ENCODE data around the gene EFCAB9. TPM values are rescaled to one million over a fixed set of nuclear protein-coding genes. Genes with fewer than 3 reads are reported as not detected.

EFCAB9 gene
- total RNA-seq, 1 donor from 2014 or later, result not detected

DNA sequence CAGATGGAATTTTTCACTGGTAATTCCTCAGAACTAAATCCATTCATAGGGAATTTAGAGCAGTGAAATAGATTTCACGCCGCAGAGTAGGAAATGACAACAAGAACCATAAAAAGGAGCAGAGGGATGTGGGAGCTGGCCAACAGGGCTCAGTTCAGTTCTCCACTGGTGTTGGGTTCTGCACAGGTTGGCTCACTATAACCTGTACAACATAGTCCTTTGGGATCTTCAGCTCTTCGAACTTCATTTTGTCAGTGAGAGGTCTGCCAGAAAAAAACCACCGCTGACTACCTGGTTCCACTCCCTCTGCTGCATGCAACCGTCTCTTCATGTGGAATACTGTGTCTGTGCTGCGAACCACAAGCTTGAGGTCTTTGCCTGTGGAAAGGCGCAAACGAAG, 17.7 kb downstream of the EFCAB9 start:
- DNase-seq (ENCODE audit: low read depth), result no peak
- FAIRE-seq, result no peak
- no peaks in the 10 kb centered on the region for H3K27me3 ChIP-seq (ENCODE audit: control insufficient read depth, insufficient read depth, low read length)
- TF ChIP-seq, protein P1, sequence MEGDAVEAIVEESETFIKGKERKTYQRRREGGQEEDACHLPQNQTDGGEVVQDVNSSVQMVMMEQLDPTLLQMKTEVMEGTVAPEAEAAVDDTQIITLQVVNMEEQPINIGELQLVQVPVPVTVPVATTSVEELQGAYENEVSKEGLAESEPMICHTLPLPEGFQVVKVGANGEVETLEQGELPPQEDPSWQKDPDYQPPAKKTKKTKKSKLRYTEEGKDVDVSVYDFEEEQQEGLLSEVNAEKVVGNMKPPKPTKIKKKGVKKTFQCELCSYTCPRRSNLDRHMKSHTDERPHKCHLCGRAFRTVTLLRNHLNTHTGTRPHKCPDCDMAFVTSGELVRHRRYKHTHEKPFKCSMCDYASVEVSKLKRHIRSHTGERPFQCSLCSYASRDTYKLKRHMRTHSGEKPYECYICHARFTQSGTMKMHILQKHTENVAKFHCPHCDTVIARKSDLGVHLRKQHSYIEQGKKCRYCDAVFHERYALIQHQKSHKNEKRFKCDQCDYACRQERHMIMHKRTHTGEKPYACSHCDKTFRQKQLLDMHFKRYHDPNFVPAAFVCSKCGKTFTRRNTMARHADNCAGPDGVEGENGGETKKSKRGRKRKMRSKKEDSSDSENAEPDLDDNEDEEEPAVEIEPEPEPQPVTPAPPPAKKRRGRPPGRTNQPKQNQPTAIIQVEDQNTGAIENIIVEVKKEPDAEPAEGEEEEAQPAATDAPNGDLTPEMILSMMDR (IDR thresholded peaks at IDR 0.05; ENCODE audit: insufficient read depth, low read length, severe bottlenecking), result no peak
- no peak overlapping the region for H3K4me3 ChIP-seq (ENCODE audit: low read depth, low read length)
- peaks cover 1% of the 10 kb centered on the region for H3K36me3 ChIP-seq (ENCODE audit: control insufficient read depth, insufficient read depth, low read length)

DNA sequence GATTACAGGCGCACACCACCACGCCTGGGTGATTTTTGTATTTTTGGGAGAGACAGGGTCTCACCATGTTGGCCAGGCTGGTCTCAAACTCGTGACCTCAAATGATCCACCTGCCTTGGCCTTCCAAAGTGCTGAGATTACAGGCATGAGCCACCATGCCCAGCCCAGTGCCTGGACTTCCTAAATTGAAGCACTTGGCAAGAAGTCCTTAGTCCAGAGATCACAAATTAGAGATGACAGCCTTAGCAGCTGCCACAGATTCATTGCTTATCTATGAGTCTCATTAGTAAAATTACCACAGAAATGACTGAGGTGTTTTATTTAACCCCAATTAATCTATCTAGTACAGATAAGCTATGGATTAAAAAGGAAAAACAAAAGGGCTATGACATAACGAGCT, 19.2 kb downstream of the EFCAB9 start:
- Histone ChIP-seq H3K27me3 (ENCODE audit: control insufficient read depth, insufficient read depth, low read length) (no peaks in the 10 kb centered on the region), H3K4me3 (ENCODE audit: low read depth, low read length) (no peak overlapping the region), H3K36me3 (ENCODE audit: control insufficient read depth, insufficient read depth, low read length) (peaks cover 1% of the 10 kb centered on the region)
- FAIRE-seq (no peak), DNase-seq (ENCODE audit: low read depth) (no peak)
- TF ChIP-seq, protein P1 (IDR thresholded peaks at IDR 0.05; ENCODE audit: insufficient read depth, low read length, severe bottlenecking), result no peak

DNA sequence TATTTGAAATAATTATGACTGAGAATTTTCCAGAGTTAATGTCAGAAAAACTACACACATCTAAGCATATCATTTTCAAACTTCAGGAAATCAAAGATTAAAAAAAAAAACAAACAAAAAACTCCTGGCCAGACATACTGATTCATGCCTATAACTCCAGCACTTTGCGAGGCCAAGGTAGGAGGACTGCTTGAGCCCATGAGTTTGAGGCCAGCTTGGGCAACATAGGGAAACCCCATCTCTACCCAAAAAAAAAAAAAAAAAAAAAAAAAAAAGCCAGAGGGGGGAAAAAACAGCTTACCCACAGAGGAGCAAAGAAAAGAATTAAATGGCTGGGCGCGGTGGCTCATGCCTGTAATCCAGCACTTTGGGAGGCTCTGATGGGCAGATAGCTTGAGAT, 22.4 kb downstream of the EFCAB9 start:
- FAIRE-seq, result no peak
- H3K27me3 ChIP-seq (ENCODE audit: control insufficient read depth, insufficient read depth, low read length), result no peaks in the 10 kb centered on the region
- H3K4me3 ChIP-seq (ENCODE audit: low read depth, low read length), result no peak overlapping the region
- TF ChIP-seq, protein P1 (IDR thresholded peaks at IDR 0.05; ENCODE audit: insufficient read depth, low read length, severe bottlenecking), result no peak
- no peak for DNase-seq (ENCODE audit: low read depth)
- H3K36me3 ChIP-seq (ENCODE audit: control insufficient read depth, insufficient read depth, low read length), result peaks cover 1% of the 10 kb centered on the region

DNA sequence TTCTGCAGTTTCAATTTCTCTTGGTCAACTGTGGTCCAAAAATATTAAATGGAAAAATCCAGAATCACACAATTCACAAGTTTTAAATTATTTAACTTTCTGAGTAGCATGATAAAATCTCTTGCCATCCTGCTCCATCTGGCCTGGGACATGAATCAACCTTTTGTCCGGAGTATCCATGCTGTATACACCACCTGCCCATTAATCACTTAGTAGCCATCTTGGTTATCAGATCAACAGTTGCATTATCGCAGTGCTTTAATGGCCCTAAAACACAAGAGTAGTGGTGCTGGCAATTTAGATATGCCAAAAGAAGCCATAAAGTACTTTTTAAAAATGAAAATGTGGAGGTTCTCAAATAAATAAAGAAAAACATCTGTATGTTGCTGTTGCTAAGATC, 25.3 kb downstream of the EFCAB9 start:
- no peak for DNase-seq (ENCODE audit: low read depth)
- no peak overlapping the region for H3K4me3 ChIP-seq (ENCODE audit: low read depth, low read length)
- no peaks in the 10 kb centered on the region for H3K27me3 ChIP-seq (ENCODE audit: control insufficient read depth, insufficient read depth, low read length)
- TF ChIP-seq, protein P1 (IDR thresholded peaks at IDR 0.05; ENCODE audit: insufficient read depth, low read length, severe bottlenecking), result no peak
- H3K36me3 ChIP-seq (ENCODE audit: control insufficient read depth, insufficient read depth, low read length), result peaks cover 1% of the 10 kb centered on the region
- no peak for FAIRE-seq

DNA sequence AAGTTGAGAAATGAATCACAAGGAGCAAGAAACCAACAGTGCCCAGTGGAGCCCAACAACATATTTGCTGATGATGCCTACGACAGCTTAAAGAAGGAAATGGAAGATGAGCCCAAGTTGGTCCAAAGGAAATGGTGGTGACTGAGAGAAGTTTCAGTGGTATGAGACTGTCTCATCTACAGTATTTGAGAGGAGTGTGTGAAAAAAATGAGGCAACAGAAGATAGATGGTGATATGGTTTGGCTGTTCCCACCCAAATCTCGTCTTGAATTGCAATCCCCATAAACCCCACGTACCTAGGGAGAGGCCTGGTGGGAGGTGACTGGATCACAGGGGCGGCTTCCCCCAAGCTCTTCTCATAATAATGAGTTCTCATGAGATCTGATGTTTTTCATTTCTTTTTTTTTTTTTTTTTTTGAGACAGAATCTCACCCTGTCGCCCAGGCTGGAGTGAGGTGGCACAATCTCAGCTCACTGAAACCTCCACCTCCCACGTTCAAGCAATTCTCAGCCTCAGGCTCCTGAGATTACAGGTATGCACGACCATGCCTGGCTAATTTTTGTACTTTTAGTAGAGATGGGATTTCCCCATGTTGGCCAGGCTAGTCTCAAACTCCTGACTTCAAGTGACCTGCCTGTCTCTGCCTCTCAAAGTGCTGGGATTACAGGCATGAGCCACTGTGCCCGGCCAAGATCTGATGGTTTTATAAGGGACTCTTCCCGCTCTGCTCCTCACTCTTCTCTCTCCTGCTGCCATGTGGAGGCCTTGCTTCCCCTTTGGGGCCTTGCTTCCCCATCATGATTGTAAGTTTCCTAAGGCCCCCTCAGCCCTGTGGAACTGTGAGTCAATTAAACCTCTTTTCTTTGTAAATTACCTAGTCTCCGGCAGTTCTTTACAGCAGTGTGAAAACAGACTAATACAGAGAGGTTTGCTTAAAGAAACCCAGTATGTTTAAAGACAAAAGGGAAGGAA, 30.2 kb downstream of the EFCAB9 start:
- Histone ChIP-seq H3K27me3 (ENCODE audit: control insufficient read depth, insufficient read depth, low read length) (no peaks in the 10 kb centered on the region), H3K4me3 (ENCODE audit: low read depth, low read length) (no peak overlapping the region), H3K36me3 (ENCODE audit: control insufficient read depth, insufficient read depth, low read length) (peaks cover 1% of the 10 kb centered on the region)
- DNase-seq (ENCODE audit: low read depth) (no peak), FAIRE-seq (no peak)
- TF ChIP-seq, protein P1 (IDR thresholded peaks at IDR 0.05; ENCODE audit: insufficient read depth, low read length, severe bottlenecking), result no peak

All from bronchial epithelial cell (primary cell).